ENCODE measurements around the gene SFMBT2.

Gene SFMBT2

GRCh38 chr10:7170626-7171322, 240.1 kb downstream of the SFMBT2 start:
- no peak for DNase-seq

GRCh38 chr10:7168414-7168813, 242.4 kb downstream of the SFMBT2 start:
- no peak for DNase-seq

GRCh38 chr10:7165500-7166177, 245.2 kb downstream of the SFMBT2 start:
- no peak for DNase-seq

- DNase-seq, result no peak
Measured at GRCh38 chr10:7164955-7165354, 245.9 kb downstream of the SFMBT2 start.

GRCh38 chr10:7162331-7162730, 248.5 kb downstream of the SFMBT2 start:
- no peak for DNase-seq

GRCh38 chr10:7161484-7162250, 249.2 kb downstream of the SFMBT2 start:
- DNase-seq, result no peak

- DNase-seq, result no peak
Measured at GRCh38 chr10:7159928-7160327, 250.9 kb downstream of the SFMBT2 start.

- DNase-seq, result no peak
Measured at GRCh38 chr10:7159517-7159916, 251.3 kb downstream of the SFMBT2 start.

GRCh38 chr10:7157091-7157490, 253.7 kb downstream of the SFMBT2 start:
- DNase-seq, result no peak

GRCh38 chr10:7153750-7154149, 257.1 kb downstream of the SFMBT2 start:
- DNase-seq, result no peak

- no peak for DNase-seq
Measured at GRCh38 chr10:7152982-7153381, 257.9 kb downstream of the SFMBT2 start.

- DNase-seq, result no peak
Measured at GRCh38 chr10:7152341-7152740, 258.5 kb downstream of the SFMBT2 start.

- DNase-seq, result no peak
Measured at GRCh38 chr10:7151538-7151937, 259.3 kb downstream of the SFMBT2 start.

GRCh38 chr10:7150349-7150748, 260.5 kb downstream of the SFMBT2 start:
- no peak for DNase-seq

- DNase-seq, result no peak
Measured at GRCh38 chr10:7146189-7146588, 264.6 kb downstream of the SFMBT2 start.

- DNase-seq, result no peak
Measured at GRCh38 chr10:7136016-7136415, 274.8 kb downstream of the SFMBT2 start.

- DNase-seq, result no peak
Measured at GRCh38 chr10:7135188-7135587, 275.6 kb downstream of the SFMBT2 start.

- DNase-seq, result no peak
Measured at GRCh38 chr10:7134448-7134847, 276.4 kb downstream of the SFMBT2 start.

- no peak for DNase-seq
Measured at GRCh38 chr10:7133958-7134357, 276.9 kb downstream of the SFMBT2 start.

GRCh38 chr10:7133278-7133677, 277.6 kb downstream of the SFMBT2 start:
- no peak for DNase-seq

GRCh38 chr10:7130191-7130911, 280.5 kb downstream of the SFMBT2 start:
- DNase-seq, result no peak

- DNase-seq, result no peak
Measured at GRCh38 chr10:7123774-7124173, 287.1 kb downstream of the SFMBT2 start.

GRCh38 chr10:7122561-7122960, 288.3 kb downstream of the SFMBT2 start:
- DNase-seq, result no peak

All from NCI-H1417 treated with DMSO at 0.1 percent for 48 hours (cell line).